ENCODE data around the gene MAP3K5. TPM values are rescaled to one million over a fixed set of nuclear protein-coding genes. Genes with fewer than 3 reads are reported as not detected.
A peak's percentile ranks its signal among the peaks of the same experiment; 100 is the strongest.
"Not testable (repeated sequence)": the region's sequence is repeated elsewhere in the genome, so short reads cannot be mapped to it uniquely, and the experiment has no call there.

Gene MAP3K5
- total and polyA plus RNA-seq, 2 donors (not counting 3 experiments of a cell fraction or from before 2014, with no cell fraction given) = 1.5 to 7.0 TPM

GRCh38 chr6:136592930-136593673, 199.2 kb downstream of the MAP3K5 start:
- FAIRE-seq (peak; percentile 40), DNase-seq (ENCODE audit: low read depth, low spot score) (peak; percentile 69)
- POLR2A ChIA-PET = interaction anchor here (1.2 kb wide), 1 partner anchor 17 kb away, joined by 5 read pairs; no protein-coding TSS in a partner anchor
- no TSS peak for BruUV-seq (replicated peaks)
- Histone ChIP-seq H3K27me3 (ENCODE audit: control insufficient read depth in 2 of 2, insufficient read depth in 2 of 2, low read length in 2 of 2) (no peaks in the 10 kb centered on the region), H3K4me3 (replicated peaks in 1 of 3; ENCODE audit: insufficient read depth in 1 of 3, low read depth in 1 of 3, low read length in 3 of 3) (no peak overlapping the region), H3K79me2 (ENCODE audit: control insufficient read depth, insufficient read depth, low read length) (no peaks in the 10 kb centered on the region), H3K9me3 (replicated peaks; ENCODE audit: control insufficient read depth, insufficient read depth, low read length) (no peaks in the 10 kb centered on the region), H3K9ac (replicated peaks; ENCODE audit: extremely low read depth, insufficient read depth, low read length) (peak overlapping the region; percentile 60), H4K20me1 (replicated peaks; ENCODE audit: control insufficient read depth, extremely low read depth, insufficient read depth, low read length) (no peaks in the 10 kb centered on the region), H3K4me1 (ENCODE audit: control insufficient read depth, extremely low read depth, insufficient read depth, low read length) (peaks cover 20% of the 10 kb centered on the region), H3K4me2 (ENCODE audit: insufficient read depth, low read length) (peak overlapping the region; percentile 66), H3K27ac (ENCODE audit: insufficient read depth, low read depth, low read length) (peak overlapping the region; percentile 88), H2AFZ (ENCODE audit: low read depth, low read length) (no peak overlapping the region), H3K9me1 (replicated peaks; ENCODE audit: control insufficient read depth, extremely low read depth, insufficient read depth, low read length) (no peaks in the 10 kb centered on the region), H3K36me3 (ENCODE audit: control insufficient read depth in 2 of 2, extremely low read depth in 1 of 2, insufficient read depth in 2 of 2, low read length in 2 of 2) (peaks cover 0 to 2% of the 10 kb centered on the region in 2 experiments)
- CTCF ChIA-PET = interaction anchor here (0.9 to 2.2 kb wide), 13 partner anchors 9 to 199 kb away, joined by 3 to 32 read pairs (median 4); partner anchors contain the start of gene MAP3K5
- dilution Hi-C loops (cut with MboI; ENCODE audit: extremely low pct_ligation_motif_present, low sequenced_read_pairs) (no loop called here), intact Hi-C loops (cut with micrococcal nuclease) (loop anchor here (1.0 kb wide), 1 partner anchor 10 kb away; no protein-coding TSS in a partner anchor)
- TF ChIP-seq POLR2AphosphoS5 (IDR thresholded peaks at IDR 0.05; ENCODE audit: insufficient read depth, low read depth, low read length) (no peak), POLR2A (IDR thresholded peaks at IDR 0.05; ENCODE audit: low read depth, low read length) (no peak), GATA2 (IDR thresholded peaks at IDR 0.05; ENCODE audit: insufficient read depth, insufficient read length, low read depth, low read length) (no peak), MYC (IDR thresholded peaks at IDR 0.05; ENCODE audit: low read depth, low read length) (no peak)

GRCh38 chr6:136591617-136592016, 200.7 kb downstream of the MAP3K5 start:
- Histone ChIP-seq H4K20me1 (replicated peaks; ENCODE audit: control insufficient read depth, extremely low read depth, insufficient read depth, low read length) (no peaks in the 10 kb centered on the region), H3K9ac (replicated peaks; ENCODE audit: extremely low read depth, insufficient read depth, low read length) (no peak overlapping the region), H3K4me3 (replicated peaks in 1 of 3; ENCODE audit: insufficient read depth in 1 of 3, low read depth in 1 of 3, low read length in 3 of 3) (no peak overlapping the region), H3K4me2 (ENCODE audit: insufficient read depth, low read length) (no peak overlapping the region), H3K27ac (ENCODE audit: insufficient read depth, low read depth, low read length) (no peak overlapping the region), H3K4me1 (ENCODE audit: control insufficient read depth, extremely low read depth, insufficient read depth, low read length) (peaks cover 20% of the 10 kb centered on the region), H3K36me3 (ENCODE audit: control insufficient read depth in 2 of 2, extremely low read depth in 1 of 2, insufficient read depth in 2 of 2, low read length in 2 of 2) (peaks cover 0 to 2% of the 10 kb centered on the region in 2 experiments), H3K79me2 (ENCODE audit: control insufficient read depth, insufficient read depth, low read length) (no peaks in the 10 kb centered on the region), H3K27me3 (ENCODE audit: control insufficient read depth in 2 of 2, insufficient read depth in 2 of 2, low read length in 2 of 2) (no peaks in the 10 kb centered on the region), H2AFZ (ENCODE audit: low read depth, low read length) (no peak overlapping the region), H3K9me1 (replicated peaks; ENCODE audit: control insufficient read depth, extremely low read depth, insufficient read depth, low read length) (no peaks in the 10 kb centered on the region), H3K9me3 (replicated peaks; ENCODE audit: control insufficient read depth, insufficient read depth, low read length) (no peaks in the 10 kb centered on the region)
- intact Hi-C loops (cut with micrococcal nuclease) = no loop called here
- no TSS peak for BruUV-seq (replicated peaks)
- no peak for FAIRE-seq
- TF ChIP-seq FOS (IDR thresholded peaks at IDR 0.05; ENCODE audit: borderline replicate concordance, insufficient read depth, low read length) (no peak), POLR2AphosphoS5 (IDR thresholded peaks at IDR 0.05; ENCODE audit: insufficient read depth, low read depth, low read length) (no peak)
- ChIA-PET CTCF (interaction anchor here (1.1 kb wide), 1 partner anchor 201 kb away, joined by 4 read pairs; the partner anchor contains the start of gene MAP3K5), POLR2A (no interaction called here)
- DNase-seq (ENCODE audit: low read depth, low spot score) = no peak
- dilution Hi-C loops (cut with MboI; ENCODE audit: extremely low pct_ligation_motif_present, low sequenced_read_pairs) = no loop called here

- H3K9me1 ChIP-seq (replicated peaks; ENCODE audit: control insufficient read depth, extremely low read depth, insufficient read depth, low read length); DNase-seq (ENCODE audit: low read depth, low spot score); POLR2A ChIA-PET; H3K4me3 ChIP-seq (replicated peaks in 1 of 3; ENCODE audit: insufficient read depth in 1 of 3, low read depth in 1 of 3, low read length in 3 of 3); H3K4me2 ChIP-seq (ENCODE audit: insufficient read depth, low read length); H3K27ac ChIP-seq (ENCODE audit: insufficient read depth, low read depth, low read length); H4K20me1 ChIP-seq (replicated peaks; ENCODE audit: control insufficient read depth, extremely low read depth, insufficient read depth, low read length); H3K27me3 ChIP-seq (ENCODE audit: control insufficient read depth in 2 of 2, insufficient read depth in 2 of 2, low read length in 2 of 2); H3K9me3 ChIP-seq (replicated peaks; ENCODE audit: control insufficient read depth, insufficient read depth, low read length); H3K79me2 ChIP-seq (ENCODE audit: control insufficient read depth, insufficient read depth, low read length); H2AFZ ChIP-seq (ENCODE audit: low read depth, low read length); BruUV-seq (replicated peaks); H3K36me3 ChIP-seq (ENCODE audit: control insufficient read depth in 2 of 2, extremely low read depth in 1 of 2, insufficient read depth in 2 of 2, low read length in 2 of 2); dilution Hi-C loops (cut with MboI; ENCODE audit: extremely low pct_ligation_motif_present, low sequenced_read_pairs); FAIRE-seq; H3K9ac ChIP-seq (replicated peaks; ENCODE audit: extremely low read depth, insufficient read depth, low read length); intact Hi-C loops (cut with micrococcal nuclease): not testable (repeated sequence)
- H3K4me1 ChIP-seq (ENCODE audit: control insufficient read depth, extremely low read depth, insufficient read depth, low read length) = peaks cover 20% of the 10 kb centered on the region
- CTCF ChIA-PET = interaction anchor here (0.7 to 1.1 kb wide), 2 partner anchors 201 to 1092 kb away, joined by 3 to 4 read pairs; partner anchors contain the start of gene MAP3K5
These were observed 201.4 kb downstream of the MAP3K5 start for GRCh38 chr6:136590846-136591245.

All from endothelial cell of umbilical vein (primary cell).